Activated T-cell treated with anti-CD3 and anti-CD28 coated beads, Interleukin-2, amount 50 U/mL, for 24 hours (primary cell): Measurements from ENCODE around the gene GRB10.

Experiments used
- DNase-seq: peaks from one replicate; pipeline ENCODE4 v3.0.0-alpha.2; 2020
- H3K27ac Mint-ChIP-seq: 2 replicates; pipeline ENCODE4 v1.8.0; 2020; ENCODE audit warnings: mild to moderate bottlenecking, mixed read lengths
- H3K27me3 Mint-ChIP-seq: 2 replicates; pipeline ENCODE4 v1.8.0; 2020; ENCODE audit warnings: mixed read lengths
- H3K36me3 Mint-ChIP-seq: 2 replicates; pipeline ENCODE4 v1.8.0; 2020; ENCODE audit warnings: low read depth, mixed read lengths
- H3K4me1 Mint-ChIP-seq: 2 replicates; pipeline ENCODE4 v1.8.0; 2020; ENCODE audit warnings: low read depth, mixed read lengths
- H3K4me3 Mint-ChIP-seq: 2 replicates; pipeline ENCODE4 v1.8.0; 2020; ENCODE audit warnings: mild to moderate bottlenecking, moderate library complexity, mixed read lengths
- H3K9me3 Mint-ChIP-seq: 2 replicates; pipeline ENCODE4 v1.8.0; 2020; ENCODE audit warnings: mixed read lengths

GRB10 gene

GRCh38 chr7:50679218-50680007 is 103.3 kb downstream of the GRB10 start:
- DNase-seq = no peak
- no peaks in the 10 kb centered on the region for H3K36me3 Mint-ChIP-seq
- no peak overlapping the region for H3K27ac Mint-ChIP-seq

GRCh38 chr7:50678586-50678985 is 104.1 kb downstream of the GRB10 start:
- DNase-seq = no peak
- H3K27me3 Mint-ChIP-seq = no peaks in the 10 kb centered on the region
- H3K27ac Mint-ChIP-seq = no peak overlapping the region
- H3K4me3 Mint-ChIP-seq = no peak overlapping the region
- H3K36me3 Mint-ChIP-seq = no peaks in the 10 kb centered on the region
- peaks cover 1% of the 10 kb centered on the region for H3K4me1 Mint-ChIP-seq
- H3K9me3 Mint-ChIP-seq = no peaks in the 10 kb centered on the region

More at GRCh38 chr7:50679218-50680007, 103.3 kb downstream of the GRB10 start:
- Mint-ChIP-seq H3K27me3 (no peaks in the 10 kb centered on the region), H3K4me3 (no peak overlapping the region), H3K9me3 (no peaks in the 10 kb centered on the region), H3K4me1 (peaks cover 1% of the 10 kb centered on the region)

DNA sequence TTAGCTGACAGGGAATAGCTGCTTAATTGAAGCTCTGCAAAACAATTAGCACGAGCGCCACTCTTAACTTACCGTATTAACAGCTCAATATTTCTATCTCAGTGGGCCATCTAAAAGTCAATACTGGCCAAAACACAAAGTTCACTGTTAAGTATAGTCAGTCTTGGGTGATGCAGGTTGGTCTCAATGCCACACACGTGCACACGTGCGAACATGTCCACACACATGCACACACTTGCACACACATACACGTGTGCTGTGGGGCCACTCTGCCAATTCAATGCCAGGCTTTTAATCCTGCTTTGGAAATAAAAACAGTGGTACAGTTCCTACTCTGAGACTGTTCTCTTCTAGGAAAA is 105.1 kb downstream of the GRB10 start:
- Mint-ChIP-seq H3K27ac (no peak overlapping the region), H3K36me3 (no peaks in the 10 kb centered on the region), H3K4me3 (no peak overlapping the region), H3K27me3 (no peaks in the 10 kb centered on the region), H3K9me3 (no peaks in the 10 kb centered on the region), H3K4me1 (peaks cover 1% of the 10 kb centered on the region)
- no peak for DNase-seq

DNA sequence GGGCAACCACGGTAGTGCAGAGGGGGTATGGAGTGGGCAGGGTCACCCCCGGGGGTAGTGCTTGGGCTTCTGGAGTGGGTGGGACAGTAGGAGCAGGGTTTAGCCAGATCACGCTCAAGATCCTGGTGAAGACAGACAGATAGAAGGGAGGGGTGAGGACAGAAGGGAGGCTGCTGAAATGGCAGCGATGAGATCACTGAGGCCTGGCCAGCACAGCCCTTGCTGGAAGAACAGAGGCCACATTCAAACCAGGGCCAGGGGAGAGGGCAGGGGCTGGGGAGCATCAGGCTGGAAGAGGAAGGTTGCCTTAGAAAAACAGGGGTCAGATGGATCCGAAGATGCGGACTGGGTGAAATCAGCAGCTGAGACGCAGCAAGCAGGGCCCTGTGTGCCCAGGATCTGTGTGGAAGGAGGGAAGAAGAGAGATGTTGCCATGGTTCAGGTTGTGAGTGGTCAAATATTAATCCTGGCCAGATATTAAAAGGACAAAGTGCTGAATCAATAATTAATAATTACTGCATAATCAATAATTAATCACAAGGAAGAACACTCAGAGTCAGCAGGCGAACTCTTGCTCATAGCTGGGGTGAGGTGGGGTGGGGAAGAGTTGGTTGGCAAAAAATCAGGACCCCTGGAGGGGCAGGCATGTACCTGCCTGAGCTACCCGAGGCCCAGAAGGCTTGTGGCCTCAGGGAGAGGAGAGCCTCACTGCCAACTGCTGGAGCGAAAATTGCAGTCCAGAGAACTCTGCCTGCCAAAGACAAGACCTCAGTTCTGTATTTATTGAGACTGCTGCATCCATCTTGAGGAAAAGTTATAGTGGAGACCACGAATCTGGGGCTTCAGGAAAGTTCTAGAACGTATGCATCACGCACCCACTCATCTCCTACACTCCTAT is 105.7 kb downstream of the GRB10 start:
- no peak for DNase-seq
- H3K4me3 Mint-ChIP-seq = no peak overlapping the region
- H3K36me3 Mint-ChIP-seq = no peaks in the 10 kb centered on the region
- no peaks in the 10 kb centered on the region for H3K9me3 Mint-ChIP-seq
- H3K27ac Mint-ChIP-seq = no peak overlapping the region
- H3K27me3 Mint-ChIP-seq = no peaks in the 10 kb centered on the region
- H3K4me1 Mint-ChIP-seq = peaks cover 1% of the 10 kb centered on the region

DNA sequence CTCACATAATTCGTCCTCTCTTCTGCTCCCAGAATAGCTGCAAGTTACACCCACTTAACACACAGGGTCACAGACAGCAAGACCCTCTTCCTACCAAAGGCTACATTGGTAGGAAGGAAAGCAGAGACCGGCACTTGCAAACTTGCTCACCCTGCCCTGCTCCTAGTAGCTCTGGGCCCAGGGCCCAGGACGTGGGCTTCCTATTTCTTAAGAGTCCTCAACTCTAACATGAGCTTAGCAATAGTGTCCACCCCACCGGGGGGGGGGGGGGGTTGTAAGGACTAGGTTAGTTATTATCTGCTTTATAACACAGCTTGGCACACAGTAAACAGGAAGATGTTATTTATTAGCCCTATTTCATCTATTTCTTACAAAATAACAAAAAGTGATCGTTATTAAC is 106.6 kb downstream of the GRB10 start:
- no peaks in the 10 kb centered on the region for H3K36me3 Mint-ChIP-seq
- H3K9me3 Mint-ChIP-seq = no peaks in the 10 kb centered on the region

DNA sequence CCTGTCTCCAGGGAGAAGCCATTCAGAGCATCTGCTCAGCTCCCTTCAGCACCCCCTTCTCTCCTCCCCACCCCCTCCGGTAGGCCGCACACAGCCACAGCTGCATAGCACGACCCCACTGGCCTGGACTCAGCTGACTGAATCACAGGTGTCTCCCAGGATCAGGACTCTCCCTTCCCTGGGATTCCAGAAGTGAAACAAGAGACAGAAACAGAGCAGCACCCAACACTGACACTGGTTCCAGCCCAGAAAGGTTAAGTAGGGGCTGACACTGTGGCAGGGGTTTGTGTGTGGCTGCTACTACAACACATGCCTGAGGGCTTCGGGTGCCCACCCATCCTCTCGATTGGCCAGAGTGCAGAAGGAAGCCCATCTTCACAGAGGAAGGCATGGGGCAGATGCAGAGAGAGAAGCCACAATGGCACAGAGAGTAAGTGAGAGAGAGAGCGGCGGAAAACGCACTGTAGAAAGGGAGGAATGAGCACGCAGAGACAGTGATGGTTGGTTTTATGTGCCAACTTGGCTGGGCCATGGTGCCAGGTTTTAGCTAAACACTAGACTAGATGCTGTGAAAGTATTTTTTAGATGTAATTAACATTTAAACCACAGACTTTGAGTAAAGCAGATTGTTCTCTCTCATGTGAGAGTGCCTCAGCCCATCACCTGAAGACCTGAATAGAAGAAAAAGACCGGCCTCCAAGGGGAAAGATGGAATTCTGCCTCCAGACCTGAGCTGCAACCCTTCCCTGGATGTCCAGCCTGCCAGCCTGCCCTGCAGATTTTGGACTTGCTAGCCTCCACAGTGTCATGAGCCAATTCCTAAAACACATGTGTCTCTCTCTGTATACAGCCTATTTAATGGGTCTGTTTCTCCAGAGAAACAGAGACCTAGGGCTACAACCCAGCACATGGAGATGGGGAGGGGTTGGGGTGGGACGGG is 107.5 kb downstream of the GRB10 start:
- no peaks in the 10 kb centered on the region for H3K36me3 Mint-ChIP-seq
- H3K9me3 Mint-ChIP-seq = no peaks in the 10 kb centered on the region
- H3K27ac Mint-ChIP-seq = no peak overlapping the region
- no peaks in the 10 kb centered on the region for H3K27me3 Mint-ChIP-seq
- H3K4me1 Mint-ChIP-seq = peaks cover 1% of the 10 kb centered on the region
- H3K4me3 Mint-ChIP-seq = no peak overlapping the region
- DNase-seq = no peak

More for the DNA sequence above, 106.6 kb downstream of the GRB10 start:
- Mint-ChIP-seq H3K4me3 (no peak overlapping the region), H3K27ac (no peak overlapping the region), H3K27me3 (no peaks in the 10 kb centered on the region), H3K4me1 (peaks cover 1% of the 10 kb centered on the region)
- no peak for DNase-seq

DNA sequence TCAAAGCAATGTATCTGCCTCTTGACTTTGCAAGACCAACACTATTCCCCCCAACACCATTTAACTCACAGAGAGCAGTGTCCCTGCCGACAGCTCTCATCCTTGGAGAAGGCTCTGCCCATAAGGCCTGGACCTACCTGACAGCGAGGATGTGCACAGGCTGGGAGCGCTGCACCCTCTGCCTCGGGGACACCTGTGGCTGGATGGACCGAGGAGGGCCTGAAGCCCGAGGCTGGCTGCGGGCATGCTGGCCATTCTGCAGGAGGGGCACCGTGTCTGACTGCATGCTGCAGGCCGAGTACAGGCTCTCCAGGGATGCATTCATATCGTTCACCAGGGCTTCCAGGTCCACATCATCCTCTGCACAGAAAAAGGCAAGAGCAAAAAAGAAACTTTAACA is 108.4 kb downstream of the GRB10 start:
- Mint-ChIP-seq H3K4me1 (peaks cover 1% of the 10 kb centered on the region), H3K36me3 (no peaks in the 10 kb centered on the region), H3K27ac (no peak overlapping the region), H3K9me3 (no peaks in the 10 kb centered on the region), H3K27me3 (no peaks in the 10 kb centered on the region), H3K4me3 (no peak overlapping the region)
- no peak for DNase-seq

- DNase-seq = no peak
- Mint-ChIP-seq H3K36me3 (no peaks in the 10 kb centered on the region), H3K4me3 (no peak overlapping the region), H3K27ac (no peak overlapping the region), H3K27me3 (no peaks in the 10 kb centered on the region), H3K9me3 (no peaks in the 10 kb centered on the region), H3K4me1 (no peaks in the 10 kb centered on the region)
Observed at GRCh38 chr7:50673096-50673495, 109.6 kb downstream of the GRB10 start.

GRCh38 chr7:50672045-50672444 is 110.7 kb downstream of the GRB10 start:
- H3K36me3 Mint-ChIP-seq = no peaks in the 10 kb centered on the region
- peaks cover 5% of the 10 kb centered on the region for H3K27me3 Mint-ChIP-seq
- H3K4me1 Mint-ChIP-seq = no peaks in the 10 kb centered on the region
- H3K4me3 Mint-ChIP-seq = no peak overlapping the region
- H3K9me3 Mint-ChIP-seq = no peaks in the 10 kb centered on the region
- no peak overlapping the region for H3K27ac Mint-ChIP-seq
- no peak for DNase-seq

DNA sequence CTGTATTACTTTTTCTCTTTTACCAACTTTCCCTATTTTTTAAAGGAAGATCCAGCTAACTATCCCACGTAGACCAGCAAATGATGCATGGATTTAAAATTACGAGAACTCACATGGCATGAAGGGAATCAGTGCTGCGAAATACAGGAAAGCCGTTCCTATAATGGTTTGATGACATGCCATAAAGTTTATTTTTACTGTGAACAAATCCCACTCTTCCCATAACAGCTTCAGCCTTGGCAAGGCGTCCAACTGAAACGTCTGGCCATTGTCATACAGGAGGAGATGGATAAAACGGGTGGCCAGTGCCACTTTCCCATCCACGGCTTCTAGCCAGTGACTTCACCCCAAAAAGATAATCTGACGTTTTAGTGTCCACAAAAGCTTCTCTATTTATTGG is 111.3 kb downstream of the GRB10 start:
- Mint-ChIP-seq H3K4me1 (no peaks in the 10 kb centered on the region), H3K9me3 (no peaks in the 10 kb centered on the region), H3K27ac (no peak overlapping the region), H3K36me3 (no peaks in the 10 kb centered on the region), H3K4me3 (no peak overlapping the region), H3K27me3 (peaks cover 6% of the 10 kb centered on the region)
- DNase-seq = no peak

DNA sequence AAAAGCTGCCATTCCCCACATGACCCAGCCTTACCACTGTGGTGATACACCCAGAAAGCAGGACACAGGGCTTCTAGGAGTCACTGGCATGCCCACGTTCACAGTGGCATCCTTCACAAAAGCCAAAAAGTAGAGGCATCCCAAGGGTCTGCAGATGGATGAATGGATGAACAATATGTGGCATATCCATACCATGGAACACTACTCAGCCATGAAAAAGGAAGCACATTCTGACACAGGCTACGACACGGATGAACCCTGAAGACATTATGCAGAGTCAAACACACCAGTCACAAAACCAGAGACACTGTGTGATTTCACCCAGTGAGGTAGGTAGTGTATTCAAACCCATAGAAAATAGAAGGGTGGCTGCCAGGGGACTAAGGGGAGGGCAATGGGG is 112.8 kb downstream of the GRB10 start:
- no peaks in the 10 kb centered on the region for H3K36me3 Mint-ChIP-seq
- H3K4me1 Mint-ChIP-seq = peaks cover 9% of the 10 kb centered on the region
- no peaks in the 10 kb centered on the region for H3K9me3 Mint-ChIP-seq
- no peak overlapping the region for H3K27ac Mint-ChIP-seq
- peaks cover 6% of the 10 kb centered on the region for H3K27me3 Mint-ChIP-seq
- DNase-seq = no peak
- no peak overlapping the region for H3K4me3 Mint-ChIP-seq

DNA sequence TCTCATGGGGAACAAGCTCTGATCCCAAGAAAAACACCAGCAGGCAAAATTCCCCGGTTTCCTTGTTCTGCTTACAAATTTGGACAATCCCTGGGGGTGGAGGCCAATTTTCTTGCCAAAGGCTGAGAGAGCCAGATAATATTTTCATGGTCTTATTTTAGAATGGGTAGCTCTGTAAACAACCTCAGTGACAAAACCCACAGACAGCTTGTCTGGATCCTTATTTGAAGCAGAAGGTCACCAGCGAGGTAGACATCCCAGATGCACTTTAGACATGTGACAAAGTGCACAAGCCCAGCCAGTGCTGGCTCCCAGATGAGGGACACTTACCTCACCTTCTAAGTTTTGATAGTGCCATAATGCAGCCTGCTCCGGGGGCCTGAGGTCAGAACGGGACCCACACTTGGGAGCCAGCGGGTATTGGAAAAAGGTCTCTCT is 114.9 kb downstream of the GRB10 start:
- H3K27me3 Mint-ChIP-seq = peaks cover 6% of the 10 kb centered on the region
- H3K27ac Mint-ChIP-seq = no peak overlapping the region
- no peaks in the 10 kb centered on the region for H3K36me3 Mint-ChIP-seq
- H3K4me3 Mint-ChIP-seq = no peak overlapping the region
- H3K4me1 Mint-ChIP-seq = peaks cover 30% of the 10 kb centered on the region
- no peaks in the 10 kb centered on the region for H3K9me3 Mint-ChIP-seq
- DNase-seq = no peak

GRCh38 chr7:50667338-50667737 is 115.4 kb downstream of the GRB10 start:
- H3K27ac Mint-ChIP-seq = no peak overlapping the region
- peaks cover 34% of the 10 kb centered on the region for H3K4me1 Mint-ChIP-seq
- no peaks in the 10 kb centered on the region for H3K9me3 Mint-ChIP-seq
- H3K27me3 Mint-ChIP-seq = peaks cover 6% of the 10 kb centered on the region
- DNase-seq = no peak
- H3K36me3 Mint-ChIP-seq = no peaks in the 10 kb centered on the region
- no peak overlapping the region for H3K4me3 Mint-ChIP-seq

DNA sequence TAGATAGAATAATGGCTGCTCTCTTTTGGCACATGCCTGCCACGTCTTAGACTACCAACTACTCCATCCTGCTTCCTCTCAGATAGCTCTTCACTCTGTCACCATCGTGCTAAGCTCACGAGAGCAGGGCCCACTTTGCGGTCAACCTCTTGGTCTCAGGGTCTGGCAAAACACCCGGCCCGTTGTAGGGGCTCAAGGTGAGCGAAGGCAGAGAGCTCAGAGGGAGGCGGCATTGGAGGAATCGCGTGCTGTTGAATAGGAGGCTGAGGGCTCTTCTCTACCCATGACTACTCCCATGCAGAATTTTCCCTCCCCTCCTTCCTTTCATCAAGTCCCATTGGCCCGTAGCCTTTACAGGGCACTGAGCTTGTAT is 116.6 kb downstream of the GRB10 start:
- Mint-ChIP-seq H3K9me3 (no peaks in the 10 kb centered on the region), H3K4me3 (no peak overlapping the region), H3K36me3 (no peaks in the 10 kb centered on the region), H3K27me3 (peaks cover 6% of the 10 kb centered on the region), H3K27ac (no peak overlapping the region), H3K4me1 (peaks cover 47% of the 10 kb centered on the region)
- DNase-seq = no peak
